ENCODE measurements around the gene HAUS1. TPM values are rescaled to one million over a fixed set of nuclear protein-coding genes. Genes with fewer than 3 reads are reported as not detected.

HAUS1 gene
- total RNA-seq, 4 donors from 2014 or later, result 8.1 to 20.6 (median 13.3) TPM

DNA sequence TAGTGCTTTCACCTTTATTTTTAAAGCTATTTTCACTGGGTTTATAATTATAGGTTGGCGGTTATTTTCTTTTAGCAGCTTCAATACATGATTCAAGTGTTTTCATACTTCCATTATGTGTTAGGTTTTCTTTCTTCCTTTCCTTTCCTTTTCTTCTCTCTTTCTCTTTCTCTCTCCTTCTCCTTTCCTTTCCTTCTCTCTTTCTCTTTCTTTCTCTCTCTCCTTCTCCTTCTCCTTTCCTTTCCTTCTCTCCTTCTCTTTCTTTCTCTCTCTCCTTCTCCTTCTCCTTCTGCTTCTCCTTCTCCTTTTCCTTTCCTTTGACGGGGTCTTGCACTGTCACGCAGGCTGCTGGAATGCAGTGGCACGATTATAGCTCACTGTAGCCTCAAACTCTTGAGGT, 36.0 kb downstream of the HAUS1 start:
- no peak for ATAC-seq
- intact Hi-C loops (cut with DNase I; ENCODE audit: low total_unique reads), result no loop called here

DNA sequence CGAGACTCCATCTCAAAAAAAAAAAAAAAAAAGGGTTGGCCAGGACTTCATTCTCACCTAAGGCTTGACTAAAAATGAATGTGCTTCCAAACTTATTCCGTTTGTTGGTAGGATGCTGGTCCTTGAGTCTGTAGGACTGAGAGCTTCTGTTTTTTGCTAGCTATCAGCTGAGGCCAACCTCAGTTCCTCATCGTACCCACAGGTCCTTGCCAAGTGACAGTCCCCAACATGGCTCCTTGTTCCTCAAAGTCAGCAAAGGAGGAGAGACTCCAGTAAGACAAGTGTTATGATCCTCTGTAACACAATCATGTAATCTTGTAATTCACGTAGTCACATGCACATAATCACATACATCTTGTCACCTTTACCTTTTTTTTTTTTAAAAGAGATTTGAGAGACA, 37.0 kb downstream of the HAUS1 start:
- H3K36me3 ChIP-seq, result no peaks in the 10 kb centered on the region
- intact Hi-C loops (cut with DNase I; ENCODE audit: low total_unique reads), result no loop called here
- in situ Hi-C loops (cut with MboI; ENCODE audit: low sequenced_read_pairs in 4 of 4), result loop anchor here in 2 of 4 donors (10.0 kb wide), 2 partner anchors 514 to 524 kb away; partner anchors contain the start of gene LOXHD1 (in 1 of the 2)
- ATAC-seq (no peak), DNase-seq (no peak)
- H3K27me3 ChIP-seq, result no peaks in the 10 kb centered on the region
- H3K9me3 ChIP-seq, result no peaks in the 10 kb centered on the region
- no peak for TF ChIP-seq POLR2A (IDR thresholded peaks at IDR 0.05)
- TF ChIP-seq, protein P1, sequence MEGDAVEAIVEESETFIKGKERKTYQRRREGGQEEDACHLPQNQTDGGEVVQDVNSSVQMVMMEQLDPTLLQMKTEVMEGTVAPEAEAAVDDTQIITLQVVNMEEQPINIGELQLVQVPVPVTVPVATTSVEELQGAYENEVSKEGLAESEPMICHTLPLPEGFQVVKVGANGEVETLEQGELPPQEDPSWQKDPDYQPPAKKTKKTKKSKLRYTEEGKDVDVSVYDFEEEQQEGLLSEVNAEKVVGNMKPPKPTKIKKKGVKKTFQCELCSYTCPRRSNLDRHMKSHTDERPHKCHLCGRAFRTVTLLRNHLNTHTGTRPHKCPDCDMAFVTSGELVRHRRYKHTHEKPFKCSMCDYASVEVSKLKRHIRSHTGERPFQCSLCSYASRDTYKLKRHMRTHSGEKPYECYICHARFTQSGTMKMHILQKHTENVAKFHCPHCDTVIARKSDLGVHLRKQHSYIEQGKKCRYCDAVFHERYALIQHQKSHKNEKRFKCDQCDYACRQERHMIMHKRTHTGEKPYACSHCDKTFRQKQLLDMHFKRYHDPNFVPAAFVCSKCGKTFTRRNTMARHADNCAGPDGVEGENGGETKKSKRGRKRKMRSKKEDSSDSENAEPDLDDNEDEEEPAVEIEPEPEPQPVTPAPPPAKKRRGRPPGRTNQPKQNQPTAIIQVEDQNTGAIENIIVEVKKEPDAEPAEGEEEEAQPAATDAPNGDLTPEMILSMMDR (IDR thresholded peaks at IDR 0.05 in 4 of 5, conservative IDR thresholded peaks at IDR 0.05 in 1 of 5), result no peak
- no peak overlapping the region for H3K27ac ChIP-seq
- H3K4me3 ChIP-seq, result no peak overlapping the region
- no peaks in the 10 kb centered on the region for H3K4me1 ChIP-seq

More for the DNA sequence above, 36.0 kb downstream of the HAUS1 start:
- H3K27me3 ChIP-seq, result no peaks in the 10 kb centered on the region
- H3K27ac ChIP-seq, result no peak overlapping the region
- no peak overlapping the region for H3K4me3 ChIP-seq
- DNase-seq, result no peak
- no peaks in the 10 kb centered on the region for H3K9me3 ChIP-seq
- TF ChIP-seq, protein P1 (IDR thresholded peaks at IDR 0.05 in 4 of 5, conservative IDR thresholded peaks at IDR 0.05 in 1 of 5), result no peak
- no peak for TF ChIP-seq POLR2A (IDR thresholded peaks at IDR 0.05)
- in situ Hi-C loops (cut with MboI; ENCODE audit: low sequenced_read_pairs in 4 of 4), result loop anchor here in 2 of 4 donors (10.0 kb wide), 2 partner anchors 515 to 525 kb away; partner anchors contain the start of gene LOXHD1 (in 1 of the 2)
- no peaks in the 10 kb centered on the region for H3K36me3 ChIP-seq
- peaks cover 4 to 6% of the 10 kb centered on the region in 2 donors for H3K4me1 ChIP-seq

GRCh38 chr18:46148810-46149209, 44.6 kb downstream of the HAUS1 start:
- Histone ChIP-seq H3K4me3 (no peak overlapping the region), H3K27me3 (no peaks in the 10 kb centered on the region), H3K36me3 (no peaks in the 10 kb centered on the region), H3K9me3 (no peaks in the 10 kb centered on the region), H3K27ac (peak overlapping the region in 2 of 4 donors; percentile 26 to 36), H3K4me1 (peaks cover 21 to 22% of the 10 kb centered on the region in 2 donors)
- DNase-seq, result peak in 1 of 2 donors; percentile 53
- ATAC-seq, result no peak
- intact Hi-C loops (cut with DNase I; ENCODE audit: low total_unique reads), result loop anchor here (1.0 to 5.0 kb wide), 3 partner anchors 63 to 509 kb away; no protein-coding TSS in a partner anchor
- TF ChIP-seq POLR2A (IDR thresholded peaks at IDR 0.05), result no peak
- TF ChIP-seq, protein P1 (IDR thresholded peaks at IDR 0.05 in 4 of 5, conservative IDR thresholded peaks at IDR 0.05 in 1 of 5), result peak; percentile 56 to 82 (median 77)
- in situ Hi-C loops (cut with MboI; ENCODE audit: low sequenced_read_pairs in 4 of 4), result loop anchor here in 3 of 4 donors (5.0 to 10.0 kb wide), 3 partner anchors 506 to 516 kb away; partner anchors contain the start of gene LOXHD1 (in 2 of the 3)

GRCh38 chr18:46152436-46152807, 48.2 kb downstream of the HAUS1 start:
- peaks cover 27 to 30% of the 10 kb centered on the region in 2 donors for H3K4me1 ChIP-seq
- no peaks in the 10 kb centered on the region for H3K27me3 ChIP-seq
- H3K36me3 ChIP-seq, result no peaks in the 10 kb centered on the region
- intact Hi-C loops (cut with DNase I; ENCODE audit: low total_unique reads) (loop anchor here (1.0 to 10.0 kb wide), 5 partner anchors 18 to 602 kb away; partner anchors contain the start of gene ST8SIA5), in situ Hi-C loops (cut with MboI; ENCODE audit: low sequenced_read_pairs in 4 of 4) (loop anchor here in 1 of 4 donors (25.0 kb wide), 1 partner anchor 360 kb away; no protein-coding TSS in a partner anchor)
- peak overlapping the region; percentile 34 to 45 (median 40) for H3K4me3 ChIP-seq
- peak; percentile 94 to 97 for DNase-seq
- peak; percentile 84 to 87 for ATAC-seq
- H3K9me3 ChIP-seq, result no peaks in the 10 kb centered on the region
- TF ChIP-seq POLR2A (IDR thresholded peaks at IDR 0.05), result peak in 1 of 2 donors; percentile 37
- TF ChIP-seq, protein P1 (IDR thresholded peaks at IDR 0.05 in 4 of 5, conservative IDR thresholded peaks at IDR 0.05 in 1 of 5), result no peak
- H3K27ac ChIP-seq, result peak overlapping the region; percentile 92 to 98 (median 98)
